Stimulated activated CD8-positive, alpha-beta memory T cell treated with anti-CD3 and anti-CD28 coated beads, Interleukin-2, amount 100 ng/mL, for 1 hour (primary cell): ENCODE results near the gene NDUFAF3.

Experiments
- DNase-seq, 2 donors: peaks; one replicate each; pipeline ENCODE4 v3.0.0-alpha.2; 2020; ENCODE audit warnings: low read depth in 2 of 2

Gene NDUFAF3

GRCh38 chr3:49054344-49054862 is 32.5 kb downstream of the NDUFAF3 start:
- no peak for DNase-seq

GRCh38 chr3:49057268-49057667 is 35.3 kb downstream of the NDUFAF3 start:
- DNase-seq: no peak

- DNase-seq: no peak
Measured at GRCh38 chr3:49058011-49058410, 36.1 kb downstream of the NDUFAF3 start.
